GM19372 (cell line): ENCODE measurements around the gene RXFP4.

ENCODE experiments used
- ATAC-seq: cut with Tn5 transposase; IDR thresholded peaks from one replicate; pipeline ENCODE4 v1.9.1; 2021; ENCODE audit warnings: mild to moderate bottlenecking, low read depth, moderate library complexity; ENCODE audit not compliant: unreplicated experiment

RXFP4 gene

DNA sequence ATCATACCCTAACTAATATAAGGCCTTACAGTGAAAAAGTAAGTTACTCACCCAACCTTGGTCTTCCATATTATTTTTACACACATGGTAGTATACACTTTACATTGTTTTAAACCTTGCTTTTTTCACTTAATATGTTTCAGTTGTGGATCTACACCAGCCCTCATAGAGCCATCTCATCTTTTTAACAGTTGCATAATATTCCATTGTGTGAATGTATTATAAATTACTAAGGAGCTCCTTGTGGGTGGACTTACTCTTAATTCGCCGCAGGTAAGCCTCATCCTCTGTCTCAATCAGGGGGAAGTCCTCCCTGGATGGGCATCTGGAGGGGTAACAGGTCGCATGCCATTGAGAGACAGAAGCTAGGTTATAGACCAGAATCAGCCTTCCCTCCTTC is 13.2 kb downstream of the RXFP4 start:
- no peak for ATAC-seq

DNA sequence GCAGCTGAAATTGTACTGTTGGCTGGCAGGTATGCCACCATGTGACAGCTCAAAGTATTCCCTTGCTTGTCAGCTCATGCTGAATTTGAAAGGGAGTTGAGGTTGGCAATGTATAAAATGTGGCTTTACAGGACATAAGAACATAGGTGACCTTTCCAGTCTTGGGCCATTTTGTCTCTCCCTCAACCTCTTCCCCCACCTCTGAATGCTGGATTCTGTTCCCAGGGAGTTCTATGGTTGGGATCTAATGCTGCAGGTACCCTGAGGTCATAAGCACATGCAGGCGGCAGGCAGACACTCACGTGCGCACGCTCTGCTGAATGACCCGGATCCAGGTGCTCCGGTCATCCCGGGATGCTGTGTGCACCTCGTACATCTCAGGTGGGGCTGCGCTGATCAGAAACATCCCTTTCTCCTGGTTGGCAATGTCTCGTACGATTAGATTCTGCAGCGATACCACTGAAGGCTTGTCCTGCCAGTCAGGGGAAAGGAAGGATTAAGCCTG is 16.0 kb downstream of the RXFP4 start:
- no peak for ATAC-seq

DNA sequence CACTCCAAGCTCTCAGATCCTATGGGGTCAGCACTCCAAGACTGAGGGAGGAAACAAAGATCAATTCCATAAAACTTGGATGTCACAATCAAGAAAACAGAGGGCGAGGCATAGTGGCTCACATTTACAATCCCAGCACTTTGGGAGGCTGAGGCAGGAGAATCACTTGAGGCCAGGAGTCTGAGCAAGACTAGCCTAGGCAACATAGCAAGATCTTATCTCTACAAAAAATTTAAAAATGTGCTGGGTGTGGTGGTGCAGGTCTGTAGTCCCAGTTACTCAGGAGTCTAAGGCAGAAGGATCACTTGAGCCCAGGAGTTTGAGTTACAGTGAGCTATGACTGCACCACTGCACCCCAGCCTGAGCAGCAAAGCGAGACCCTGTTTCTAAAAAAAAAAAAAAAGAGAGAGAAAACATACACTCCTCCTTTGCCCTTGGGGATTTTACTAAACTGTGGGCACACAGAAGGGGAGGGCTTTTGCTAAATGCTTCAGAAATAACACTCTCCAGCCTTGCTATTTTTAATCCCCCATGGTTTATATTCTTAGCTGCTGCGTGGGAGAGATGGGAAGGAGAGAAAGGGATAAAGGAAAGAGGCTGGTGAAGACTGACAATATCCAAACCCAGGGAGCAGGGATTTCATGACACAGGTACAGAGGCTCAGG is 18.8 kb downstream of the RXFP4 start:
- no peak for ATAC-seq

DNA sequence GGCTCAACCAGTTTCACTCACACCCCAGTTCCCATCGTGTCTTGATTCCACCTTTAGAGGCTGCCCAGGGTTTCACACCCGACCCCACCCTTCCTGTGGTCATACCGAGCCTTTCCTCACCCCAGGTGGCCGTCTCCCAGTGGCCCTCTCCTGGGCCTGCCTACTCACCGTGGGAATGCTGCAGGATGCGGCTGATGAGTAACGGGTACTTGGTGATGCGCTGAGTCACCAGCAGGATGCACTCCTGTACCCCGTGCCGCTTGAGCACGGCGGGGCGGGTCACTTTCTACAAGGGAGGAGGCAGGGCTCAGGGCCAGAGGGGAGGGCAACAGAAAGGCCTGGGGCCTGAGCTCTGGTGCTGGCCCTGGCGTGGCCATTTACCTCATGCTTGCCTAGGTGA is 20.5 kb downstream of the RXFP4 start:
- ATAC-seq, result no peak

DNA sequence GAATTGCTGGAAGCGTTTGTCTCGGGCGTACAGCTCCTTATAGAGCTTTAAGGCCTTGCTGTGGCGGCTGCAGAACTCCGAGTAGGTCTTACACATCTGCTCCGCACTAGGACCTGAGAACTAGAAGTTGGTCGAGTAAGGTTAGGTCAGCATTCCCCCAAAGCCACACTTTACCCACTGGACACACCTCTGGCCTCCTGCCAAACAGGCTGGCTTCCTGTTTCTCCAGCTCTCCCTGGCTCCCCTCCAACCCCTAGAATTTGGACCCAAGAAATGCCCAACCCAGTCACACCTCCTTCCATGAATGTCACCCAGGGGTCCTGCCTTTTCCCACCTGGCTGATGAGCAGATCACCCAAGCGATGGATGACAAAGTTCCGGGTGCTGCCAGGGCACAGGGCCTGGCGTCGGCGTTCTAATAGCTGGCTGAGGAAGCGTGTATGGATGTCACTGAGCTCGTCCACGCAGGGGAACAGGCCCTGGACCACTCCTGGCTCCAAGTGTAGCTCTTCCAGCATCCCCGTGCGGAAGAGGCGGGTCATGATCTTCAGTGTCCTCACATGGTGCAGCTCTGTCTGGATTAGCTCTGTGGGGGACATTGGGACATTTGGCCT is 21.3 kb downstream of the RXFP4 start:
- ATAC-seq, result no peak

DNA sequence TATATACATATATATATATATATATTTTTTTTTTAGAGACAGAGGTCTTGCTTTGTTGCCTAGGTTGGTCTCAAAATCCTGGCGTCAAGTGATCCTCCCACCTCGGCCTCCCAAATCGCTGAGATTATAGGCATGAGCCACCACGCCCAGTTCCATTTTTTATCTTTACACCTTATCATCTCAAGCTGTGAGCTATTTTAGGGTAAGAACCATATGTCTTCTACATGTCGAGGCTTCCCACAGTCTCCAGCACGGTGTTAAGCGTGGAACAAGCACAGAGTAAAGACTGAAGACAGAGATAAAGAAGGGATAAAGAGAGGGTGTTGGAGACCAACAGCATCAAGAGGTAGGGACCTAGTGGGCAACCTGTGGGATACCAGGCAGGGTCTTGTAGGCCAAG is 22.8 kb downstream of the RXFP4 start:
- no peak for ATAC-seq

DNA sequence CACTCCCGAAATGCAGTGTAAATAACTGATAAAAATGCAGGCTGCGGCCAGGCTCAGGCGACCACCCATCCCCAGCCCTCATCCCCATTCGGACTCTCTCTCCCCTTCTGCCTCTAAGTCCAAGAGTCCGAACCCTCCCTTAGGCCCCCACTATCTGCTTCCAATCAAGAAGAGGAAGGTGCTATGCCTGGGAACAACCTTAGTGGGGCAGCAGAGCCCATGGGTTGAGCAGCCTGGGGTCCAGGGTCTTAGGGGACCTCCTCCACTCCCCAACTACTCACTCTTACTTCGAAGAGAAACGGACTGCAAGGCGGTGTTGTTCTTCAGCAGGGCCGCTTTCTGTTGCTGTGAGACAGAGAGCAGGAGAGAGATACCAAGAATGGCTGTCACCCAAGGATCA is 24.7 kb downstream of the RXFP4 start:
- no peak for ATAC-seq

DNA sequence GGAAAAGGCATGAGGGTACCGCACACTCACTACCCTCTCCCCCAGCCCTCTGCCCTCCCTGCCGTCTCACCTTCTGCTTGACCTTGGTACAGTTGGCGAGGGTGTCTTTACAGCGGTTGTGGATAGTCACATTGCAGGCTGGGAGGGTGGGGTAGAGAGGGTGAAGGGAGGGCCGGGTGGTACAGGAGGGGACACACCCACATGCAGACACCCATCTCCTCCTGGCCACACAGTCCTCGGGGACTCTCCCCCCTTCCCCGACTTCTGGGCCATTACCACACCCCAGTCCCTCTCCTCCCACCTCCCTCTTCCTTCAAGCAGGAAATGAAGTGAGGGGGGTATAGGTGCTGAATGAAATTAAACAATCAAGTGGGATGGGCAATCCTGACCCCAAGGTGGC is 25.3 kb downstream of the RXFP4 start:
- no peak for ATAC-seq

DNA sequence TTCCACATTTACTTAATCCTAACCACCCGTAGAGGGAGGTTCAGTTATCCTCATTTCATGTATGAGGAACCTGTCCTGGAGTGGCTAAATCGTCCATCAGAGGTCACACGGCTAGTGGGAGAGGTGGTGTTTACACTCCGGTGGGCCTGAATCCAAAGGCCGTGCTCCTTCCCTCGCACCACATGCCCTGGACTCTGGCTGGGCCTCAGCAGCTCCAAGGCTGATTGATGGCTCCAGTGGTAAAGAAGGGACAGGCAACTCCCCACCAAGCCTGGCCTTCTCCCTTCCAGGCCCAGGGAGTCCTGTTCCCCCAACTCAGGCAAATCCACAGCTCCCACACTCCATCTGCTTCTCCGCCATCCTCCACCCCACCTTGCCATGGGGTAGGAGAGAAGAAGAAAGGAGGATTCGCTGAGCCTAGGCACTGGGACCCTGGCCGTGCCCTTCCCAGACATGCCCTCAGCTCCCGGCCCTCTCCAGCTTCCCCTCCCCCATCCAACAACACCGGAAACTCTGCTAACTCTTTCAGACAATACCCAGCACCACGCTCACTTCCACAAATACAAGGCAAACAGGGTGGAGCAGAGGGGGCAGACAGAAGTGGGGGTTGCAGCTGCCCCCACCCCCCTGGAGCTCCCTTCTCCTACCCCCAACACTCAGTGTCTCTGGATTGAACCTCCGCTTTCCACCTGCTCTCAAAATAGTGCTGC is 26.1 kb downstream of the RXFP4 start:
- ATAC-seq, result no peak

DNA sequence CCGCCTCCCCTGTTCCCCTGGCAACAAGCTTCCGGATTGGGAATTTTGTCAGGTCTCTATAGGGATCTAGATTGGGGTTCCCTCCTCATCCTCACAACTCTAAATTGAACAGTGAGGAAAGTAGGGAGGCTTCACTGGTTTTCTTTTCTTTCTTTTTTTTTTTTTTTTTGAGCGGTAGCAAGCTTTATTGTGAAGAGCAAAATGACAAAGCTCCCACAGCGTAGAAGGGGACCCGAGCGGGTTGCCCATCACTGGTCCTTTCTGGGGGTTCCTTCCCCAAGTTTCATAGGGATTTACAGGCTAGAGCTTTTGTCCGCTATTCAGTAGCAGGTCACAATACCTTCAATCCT is 26.6 kb downstream of the RXFP4 start:
- ATAC-seq, result no peak

DNA sequence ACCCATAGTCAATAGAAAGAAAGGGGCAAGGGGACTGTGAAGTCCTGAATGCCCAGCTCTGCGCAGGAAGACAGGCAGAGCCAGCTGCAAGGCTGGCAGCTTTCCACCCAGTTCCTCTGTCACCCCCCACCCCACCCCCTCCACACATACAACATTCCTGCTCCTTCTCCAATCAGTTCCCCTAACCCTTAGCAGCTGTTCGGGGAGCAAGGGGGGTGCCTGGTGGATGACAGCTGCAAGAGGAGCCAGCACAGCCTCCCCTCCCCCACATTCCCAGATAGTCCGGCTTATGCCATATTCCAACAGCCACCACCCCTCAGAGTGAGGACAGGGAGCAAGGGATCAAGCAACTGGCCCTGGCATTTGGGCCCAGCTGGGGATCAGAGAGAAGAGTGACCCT is 27.2 kb downstream of the RXFP4 start:
- no peak for ATAC-seq

DNA sequence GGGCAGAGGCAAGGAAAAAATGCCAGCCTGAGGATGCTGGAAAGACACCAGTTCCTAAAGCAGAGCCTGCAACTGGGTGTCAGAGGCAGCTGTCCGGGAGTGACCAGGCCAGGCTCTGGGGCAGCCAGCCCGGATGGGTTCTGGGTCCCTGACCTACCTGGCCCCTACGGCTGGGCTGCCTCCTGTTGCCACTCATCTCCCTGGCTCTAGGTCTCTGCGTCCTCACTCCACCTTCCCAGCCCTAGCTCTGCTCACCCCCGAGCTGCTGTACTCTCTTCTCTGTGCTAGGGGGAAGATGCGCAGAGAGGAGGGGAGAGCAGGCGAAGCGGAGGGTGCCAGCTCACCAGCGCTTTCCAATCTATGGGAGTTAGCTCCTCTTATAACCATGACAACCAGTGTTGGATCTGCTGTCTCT is 27.9 kb downstream of the RXFP4 start:
- ATAC-seq, result no peak

DNA sequence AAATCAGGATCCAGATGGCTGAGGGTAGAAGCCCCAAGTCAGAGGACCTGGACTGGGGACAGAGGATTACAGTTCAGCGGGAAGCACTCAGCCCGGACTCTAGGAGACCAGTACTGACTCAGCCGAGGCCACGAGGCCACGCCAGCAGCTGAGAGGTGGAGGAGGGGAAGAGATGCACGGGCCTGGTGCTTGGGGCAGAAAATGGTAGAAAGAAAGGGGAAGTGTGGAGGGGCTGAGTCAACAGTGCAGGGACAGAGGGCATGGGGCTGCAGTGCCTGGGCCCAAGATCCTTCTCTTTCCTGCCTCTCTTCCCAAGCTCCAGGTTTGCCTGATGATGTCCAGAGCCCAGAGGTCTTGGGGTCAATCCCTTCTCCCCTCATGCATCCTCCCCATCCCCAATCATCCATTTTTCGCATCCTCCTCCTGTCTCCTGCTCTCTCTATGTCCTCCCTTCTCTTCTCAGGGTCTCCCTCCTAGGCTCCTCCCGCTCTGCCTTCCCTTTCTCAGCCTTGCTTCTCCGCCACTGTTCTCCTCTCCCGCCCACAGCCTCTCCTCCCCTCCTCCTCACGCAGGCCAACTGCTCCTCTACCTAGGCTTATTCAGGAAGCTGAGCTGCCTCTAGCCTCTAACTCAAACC is 29.2 kb downstream of the RXFP4 start:
- peak; percentile 67 for ATAC-seq

DNA sequence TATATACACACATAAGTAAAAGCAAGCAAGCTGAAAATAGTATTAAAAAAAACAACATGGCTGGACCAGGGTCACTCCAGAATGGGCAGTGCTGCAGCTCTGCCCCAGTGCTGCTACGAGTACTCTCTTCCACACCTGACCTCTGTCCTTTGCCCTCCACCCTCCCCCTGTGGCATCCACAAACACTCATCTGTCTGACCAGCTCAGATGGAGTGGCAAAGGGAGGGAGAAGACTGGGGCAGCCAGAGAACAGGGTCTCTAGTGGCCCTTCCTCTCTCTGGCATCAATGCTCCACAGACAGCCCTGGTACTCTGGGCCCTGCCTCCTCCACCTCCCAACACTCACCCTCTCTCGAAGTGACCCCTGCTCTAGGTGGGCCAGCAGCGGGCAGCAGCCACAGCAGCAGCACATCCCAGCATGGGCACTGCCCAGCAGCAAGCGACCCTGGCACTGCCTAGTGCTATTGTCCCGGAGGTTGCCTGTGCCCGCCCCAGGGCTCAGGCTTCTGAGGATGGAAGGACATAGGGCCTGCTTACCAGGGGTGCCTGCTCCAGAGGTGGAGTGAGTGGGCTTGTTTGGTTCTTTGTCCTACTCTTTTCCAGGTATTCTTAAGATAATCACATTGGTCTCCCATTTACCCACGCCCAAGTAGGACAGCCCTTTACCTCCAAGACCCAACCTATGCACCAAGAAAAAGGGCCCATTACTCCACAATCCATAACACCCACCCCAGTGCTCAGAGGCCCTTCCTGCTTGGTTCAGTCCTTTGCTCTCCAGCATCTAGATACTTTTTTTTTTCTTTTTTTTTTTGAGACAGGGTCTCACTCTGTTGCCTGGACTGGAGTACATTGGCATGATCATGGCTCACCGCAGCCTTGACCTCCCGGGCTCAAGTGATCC is 30.7 kb downstream of the RXFP4 start:
- no peak for ATAC-seq

DNA sequence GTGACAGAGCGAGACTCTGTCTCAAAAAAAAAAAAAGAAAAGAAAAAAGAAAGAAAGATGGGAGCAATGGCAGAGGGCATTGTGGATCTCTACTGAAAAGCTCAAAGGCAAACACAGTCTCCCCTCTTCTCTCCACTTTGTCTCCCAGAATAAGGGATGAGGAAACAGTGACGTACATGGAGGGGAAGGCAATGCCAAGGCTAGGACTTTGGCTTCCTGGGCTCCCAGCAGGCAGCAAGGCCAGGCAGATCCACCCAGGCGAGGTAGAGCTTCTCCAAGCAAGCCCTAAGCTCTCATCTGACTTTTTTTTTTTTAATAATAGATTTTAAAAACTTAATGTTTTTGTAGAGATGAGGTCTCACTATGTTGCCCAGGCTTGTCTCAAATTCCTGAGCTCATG is 32.3 kb downstream of the RXFP4 start:
- ATAC-seq, result no peak

DNA sequence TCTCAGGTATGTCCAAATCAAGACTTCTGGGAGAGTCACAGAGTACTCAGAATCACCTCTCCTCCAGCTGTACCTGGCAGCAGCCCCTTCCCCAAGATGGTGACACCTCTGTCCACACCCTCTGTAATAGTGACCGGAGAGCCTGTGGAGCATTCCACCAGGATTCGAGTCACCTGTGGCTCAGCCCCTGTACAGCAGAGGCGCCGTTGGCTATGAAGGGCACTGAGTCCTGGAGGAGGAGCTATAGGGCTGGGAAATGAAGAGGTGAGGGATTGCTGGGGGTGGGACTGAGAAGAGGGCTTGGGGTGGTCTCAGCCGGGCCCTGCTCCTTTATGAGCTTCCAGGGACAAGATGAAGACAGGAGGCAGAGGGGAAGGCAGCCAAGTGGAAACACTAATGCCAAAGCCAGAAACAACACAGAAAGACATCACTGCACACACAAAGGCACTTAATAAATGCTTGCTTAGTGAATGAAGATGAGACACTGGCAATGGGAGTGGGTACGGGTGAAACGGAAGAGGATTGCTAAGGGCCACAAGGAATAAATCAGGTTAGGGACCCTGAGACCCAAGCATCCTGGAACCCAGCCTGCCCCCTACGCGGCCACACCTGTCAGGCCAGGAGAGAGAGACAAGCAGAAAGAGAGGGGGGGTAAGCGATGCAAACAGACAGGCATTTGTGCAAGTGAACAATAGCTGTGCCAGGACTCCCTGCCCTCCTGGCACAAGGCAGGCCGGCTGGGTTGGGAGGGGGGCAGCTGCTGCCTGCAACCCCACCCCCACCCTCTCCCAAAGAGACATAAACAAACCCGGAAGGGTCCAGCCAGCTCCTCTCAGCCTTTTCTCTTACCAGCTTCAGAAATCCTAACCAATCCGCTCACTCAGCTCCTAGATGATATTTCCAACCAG is 33.0 kb downstream of the RXFP4 start:
- ATAC-seq, result no peak

DNA sequence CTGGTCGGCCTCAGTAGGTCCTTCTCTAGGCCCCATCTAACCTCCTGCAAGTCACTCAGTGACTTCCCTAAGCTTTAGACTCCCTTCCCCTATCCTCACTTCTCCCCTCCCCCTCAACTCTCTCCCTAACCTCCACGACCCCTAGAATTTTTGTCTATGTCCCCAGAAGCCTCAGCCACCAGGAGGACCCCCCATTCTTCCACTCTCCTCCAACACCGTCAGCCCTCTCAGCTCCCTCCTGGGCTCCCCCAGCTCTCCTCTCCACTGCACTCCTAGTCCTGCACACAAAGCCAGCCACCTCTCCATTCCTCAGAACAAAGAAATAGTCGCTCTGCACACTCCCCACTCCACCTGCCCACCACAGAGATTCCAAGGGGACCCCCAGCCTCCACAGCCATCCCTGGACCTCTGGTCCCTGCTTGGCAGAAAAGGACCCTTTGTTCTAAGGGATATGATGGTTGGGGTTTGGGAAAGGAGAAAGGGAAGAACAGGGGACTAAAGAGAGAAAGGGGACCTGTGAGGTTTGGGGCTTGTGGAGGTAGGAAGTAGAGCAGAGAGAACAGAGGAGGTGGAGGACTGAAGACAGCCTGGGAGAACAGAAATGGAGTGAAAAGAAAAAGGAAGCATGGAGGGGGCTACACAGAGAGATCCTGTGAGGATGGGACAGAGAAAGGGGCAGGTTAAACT is 34.1 kb downstream of the RXFP4 start:
- ATAC-seq, result no peak

DNA sequence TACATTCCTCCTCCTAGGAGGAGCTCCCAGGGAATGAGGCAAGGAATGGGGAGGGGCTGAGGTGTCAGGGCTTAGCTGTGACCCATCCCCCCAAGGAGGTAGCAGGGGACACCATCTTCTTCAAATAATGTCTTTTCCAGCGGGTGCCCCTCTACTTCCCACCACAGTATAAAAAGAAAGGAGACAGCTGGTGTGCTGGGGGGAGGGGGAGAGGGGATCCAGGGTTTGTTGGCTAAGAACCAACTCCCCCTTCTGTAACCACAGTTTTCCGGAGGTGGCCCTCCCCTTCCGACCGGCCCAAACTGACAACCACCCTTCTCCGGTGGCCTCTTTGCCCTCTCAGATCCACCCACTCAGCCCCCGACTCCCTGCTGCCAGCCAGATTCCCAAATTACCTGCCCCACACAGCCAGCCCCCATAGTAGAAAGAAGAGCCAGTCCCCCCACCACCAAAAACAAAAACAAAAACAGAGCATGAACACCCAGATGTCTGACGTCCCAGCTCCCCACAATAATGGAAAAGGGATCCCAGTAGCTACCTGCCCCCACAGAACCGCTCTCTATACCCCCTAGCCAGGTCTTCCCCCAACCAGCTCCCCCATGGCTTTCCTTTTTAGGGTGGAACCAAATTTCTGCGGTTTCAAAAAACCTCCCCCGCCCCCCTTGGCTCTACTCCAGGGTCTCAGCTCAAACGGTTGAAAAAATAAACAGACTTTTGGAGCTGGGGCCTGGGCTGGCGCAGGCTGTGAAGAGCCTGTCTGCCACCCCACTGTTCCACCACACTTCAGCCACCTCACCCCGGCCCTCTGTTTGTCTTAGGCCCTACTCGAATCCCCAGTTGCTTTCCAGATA is 34.8 kb downstream of the RXFP4 start:
- no peak for ATAC-seq
